Glomerular endothelial cell (primary cell): ENCODE results near the gene CCDC201. TPM values are rescaled to one million over a fixed set of nuclear protein-coding genes. Genes with fewer than 3 reads are reported as not detected.
A peak's percentile ranks its signal among the peaks of the same experiment; 100 is the strongest.
"Not testable (repeated sequence)": the region's sequence is repeated elsewhere in the genome, so short reads cannot be mapped to it uniquely, and the experiment has no call there.

Experiments
- DNase-seq: peaks from one replicate; pipeline ENCODE4 v3.0.0-alpha.2; 2011; ENCODE audit warnings: low read depth, low spot score; ENCODE audit errors: extremely low read depth
- total RNA-seq: library from RNA; depleted of rRNA; stranded (reverse); fragments of >200 nt; gene quantifications from 2 replicates; pipeline ENCODE4 v1.2.3, GENCODE V29; 2015

The CCDC201 gene
- total RNA-seq, 1 donor from 2014 or later = not detected

GRCh38 chr7:45878457-45879144 is 5.7 kb upstream of the CCDC201 start:
- DNase-seq = no peak

GRCh38 chr7:45876519-45876918 is 3.6 kb upstream of the CCDC201 start:
- no peak for DNase-seq

GRCh38 chr7:45874408-45875131 is 1.7 kb upstream of the CCDC201 start:
- DNase-seq = peak; percentile 74

GRCh38 chr7:45873355-45873754 is 473 bp upstream of the CCDC201 start:
- DNase-seq = no peak

GRCh38 chr7:45872116-45873034 is 507 bp downstream of the CCDC201 start:
- no peak for DNase-seq

GRCh38 chr7:45869426-45869825 is 3.5 kb downstream of the CCDC201 start:
- no peak for DNase-seq

- no peak for DNase-seq
Observed at GRCh38 chr7:45867471-45867870, 5.4 kb downstream of the CCDC201 start.

GRCh38 chr7:45865594-45866410 is 7.1 kb downstream of the CCDC201 start:
- no peak for DNase-seq

- no peak for DNase-seq
Observed at GRCh38 chr7:45863715-45864114, 9.2 kb downstream of the CCDC201 start.

GRCh38 chr7:45856888-45857287 is 16.0 kb downstream of the CCDC201 start:
- not testable (repeated sequence) for DNase-seq

- not testable (repeated sequence) for DNase-seq
Observed at GRCh38 chr7:45855680-45856079, 17.2 kb downstream of the CCDC201 start.

GRCh38 chr7:45853491-45853890 is 19.4 kb downstream of the CCDC201 start:
- not testable (repeated sequence) for DNase-seq

GRCh38 chr7:45852984-45853383 is 19.9 kb downstream of the CCDC201 start:
- DNase-seq = not testable (repeated sequence)

GRCh38 chr7:45848734-45849133 is 24.1 kb downstream of the CCDC201 start:
- not testable (repeated sequence) for DNase-seq

- not testable (repeated sequence) for DNase-seq
Observed at GRCh38 chr7:45846536-45846935, 26.3 kb downstream of the CCDC201 start.

- not testable (repeated sequence) for DNase-seq
Observed at GRCh38 chr7:45841926-45842717, 30.8 kb downstream of the CCDC201 start.

- not testable (repeated sequence) for DNase-seq
Observed at GRCh38 chr7:45838852-45839251, 34.0 kb downstream of the CCDC201 start.

GRCh38 chr7:45832433-45833177 is 40.3 kb downstream of the CCDC201 start:
- DNase-seq = not testable (repeated sequence)

GRCh38 chr7:45829846-45830245 is 43.0 kb downstream of the CCDC201 start:
- DNase-seq = not testable (repeated sequence)
